H1 (cell line): ENCODE measurements around the gene DLX4. TPM values are rescaled to one million over a fixed set of nuclear protein-coding genes. Genes with fewer than 3 reads are reported as not detected.
A peak's percentile ranks its signal among the peaks of the same experiment; 100 is the strongest.

Experiments
- CTCF ChIA-PET: fragments of 300-600 bp; sonication (Branson Sonifier 250); formaldehyde crosslinking; loops from one replicate; lab custom pipeline; 2021; ENCODE audit not compliant: partially characterized antibody; lab: Charles Lee
- POLR2A ChIA-PET: fragments of 300-600 bp; sonication (Branson Sonifier 250); formaldehyde crosslinking; loops from one replicate; lab custom pipeline; 2021; ENCODE audit warnings: inconsistent platforms; ENCODE audit not compliant: partially characterized antibody; lab: Charles Lee
- DNase-seq, 2 experiments: peaks; one replicate each; pipeline versions ENCODE4 v3.0.0 to v3.0.0-alpha.2; 2010 to 2022; ENCODE audit warnings: low spot score in 2 of 2, low read depth in 1 of 2, mixed read lengths in 1 of 2
- FAIRE-seq: peaks from 2 replicates; lab custom pipeline; 2011; peaks lifted over from hg19 to GRCh38; lab: Jason Lieb, UNC
- H2AFZ ChIP-seq: 2 replicates; pipeline ENCODE4 v1.8.1; 2012; ENCODE audit warnings: low read length, inconsistent platforms
- H2AK5ac ChIP-seq: 2 replicates; pipeline ENCODE4 v1.6.1; 2013; ENCODE audit warnings: low read depth, low read length
- H2BK120ac ChIP-seq: replicated peaks from 2 replicates; pipeline ENCODE3; 2013; ENCODE audit warnings: low read depth, low read length, inconsistent platforms
- H2BK12ac ChIP-seq: 2 replicates; pipeline ENCODE4 v1.6.1; 2013; ENCODE audit warnings: low read depth, low read length
- H2BK15ac ChIP-seq: 2 replicates; pipeline ENCODE4 v1.6.1; 2013; ENCODE audit warnings: low read length
- H2BK20ac ChIP-seq: 2 replicates; pipeline ENCODE4 v1.6.1; 2013; ENCODE audit warnings: low read length
- H2BK5ac ChIP-seq: 2 replicates; pipeline ENCODE4 v1.6.1; 2013; ENCODE audit warnings: low read depth, low read length
- H3K14ac ChIP-seq: 2 replicates; pipeline ENCODE4 v1.6.1; 2013; ENCODE audit warnings: inconsistent platforms; ENCODE audit not compliant: insufficient read length
- H3K18ac ChIP-seq: 2 replicates; pipeline ENCODE4 v1.6.1; 2013; ENCODE audit warnings: low read length; ENCODE audit errors: extremely low read depth
- H3K23ac ChIP-seq: 2 replicates; pipeline ENCODE4 v1.6.1; 2013; ENCODE audit warnings: inconsistent platforms; ENCODE audit not compliant: insufficient read length
- H3K23me2 ChIP-seq: 2 replicates; pipeline ENCODE4 v1.6.1; 2013; ENCODE audit warnings: low read depth, low read length
- H3K27ac ChIP-seq: 2 replicates; pipeline ENCODE4 v1.6.1; 2011; ENCODE audit warnings: low read depth, low read length, inconsistent platforms
- H3K27me3 ChIP-seq, 4 experiments: replicated peaks in 1 of 4; 1 replicate in 1 of 4; 2 replicates in 3 of 4; pipeline versions ENCODE4 v1.6.1 to v1.8.1; 2011 to 2013; ENCODE audit warnings: low read length in 3 of 4, mild to moderate bottlenecking in 3 of 4, inconsistent platforms in 2 of 4, mixed read lengths in 2 of 4, moderate library complexity in 1 of 4; ENCODE audit not compliant: control insufficient read depth in 3 of 4, insufficient read depth in 3 of 4; ENCODE audit errors: extremely low read depth in 1 of 4
- H3K36me3 ChIP-seq, 4 experiments: 2 replicates each; pipeline versions ENCODE4 v1.6.1 to v1.8.1; 2011 to 2013; ENCODE audit warnings: mild to moderate bottlenecking in 4 of 4, low read length in 3 of 4, moderate library complexity in 2 of 4, control low read depth in 1 of 4, inconsistent platforms in 1 of 4; ENCODE audit not compliant: insufficient read depth in 4 of 4, control insufficient read depth in 2 of 4
- H3K4ac ChIP-seq: replicated peaks from 2 replicates; pipeline ENCODE3; 2013; ENCODE audit warnings: low read length, low read depth, mixed read lengths, inconsistent platforms; ENCODE audit not compliant: insufficient read length
- H3K4me1 ChIP-seq, 4 experiments: replicated peaks in 1 of 4; 1 replicate in 1 of 4; 2 replicates in 3 of 4; pipeline versions ENCODE4 v1.6.1 to v1.8.1; 2011 to 2013; ENCODE audit warnings: low read length in 3 of 4, inconsistent platforms in 2 of 4, mixed read lengths in 1 of 4; ENCODE audit not compliant: insufficient read depth in 4 of 4, control insufficient read depth in 3 of 4
- H3K4me2 ChIP-seq, 2 experiments: 2 replicates each; pipeline versions ENCODE4 v1.6.1 to v1.8.1; 2011 to 2013; ENCODE audit warnings: low read depth in 2 of 2, low read length in 2 of 2, control low read depth in 1 of 2, inconsistent platforms in 1 of 2, mild to moderate bottlenecking in 1 of 2; ENCODE audit not compliant: insufficient read depth in 1 of 2
- H3K4me3 ChIP-seq, 4 experiments: fragments of 200-600, 300-600 bp in 1 of 4; sonication (generic), shearing (Covaris generic), sonication (Bioruptor Twin) in 1 of 4; 2 replicates each; pipeline versions ENCODE4 v1.5.1 to v1.8.1; 2011 to 2016; ENCODE audit warnings: low read length in 4 of 4, low read depth in 3 of 4, control low read depth in 2 of 4, inconsistent platforms in 2 of 4, mild to moderate bottlenecking in 2 of 4, mixed read lengths in 1 of 4, moderate library complexity in 1 of 4; ENCODE audit not compliant: insufficient read depth in 2 of 4; ENCODE audit errors: extremely low read depth in 1 of 4
- H3K56ac ChIP-seq: replicated peaks from 2 replicates; pipeline ENCODE3; 2013; ENCODE audit warnings: low read depth, mild to moderate bottlenecking, mixed read lengths, low read length, inconsistent platforms; ENCODE audit not compliant: insufficient read length
- H3K79me1 ChIP-seq: 2 replicates; pipeline ENCODE4 v1.6.1; 2013; ENCODE audit warnings: low read depth, low read length, control low read depth
- H3K79me2 ChIP-seq, 2 experiments: 2 replicates each; pipeline versions ENCODE4 v1.6.1 to v1.8.1; 2012 to 2013; ENCODE audit warnings: low read length in 2 of 2, mild to moderate bottlenecking in 2 of 2, inconsistent platforms in 1 of 2; ENCODE audit not compliant: insufficient read depth in 2 of 2, control insufficient read depth in 1 of 2
- H3K9ac ChIP-seq, 4 experiments: replicated peaks in 1 of 4; 1 replicate in 1 of 4; 2 replicates in 3 of 4; pipeline versions ENCODE4 v1.6.1 to v1.8.1; 2011 to 2013; ENCODE audit warnings: low read depth in 3 of 4, low read length in 3 of 4, control low read depth in 2 of 4, mild to moderate bottlenecking in 2 of 4, moderate library complexity in 2 of 4, inconsistent platforms in 1 of 4; ENCODE audit errors: extremely low read depth in 1 of 4
- H3K9me3 ChIP-seq, 2 experiments: 2 replicates each; pipeline versions ENCODE4 v1.6.1 to v1.8.1; 2012 to 2013; ENCODE audit warnings: mild to moderate bottlenecking in 2 of 2, moderate library complexity in 2 of 2, control low read depth in 1 of 2, inconsistent platforms in 1 of 2, low read depth in 1 of 2, low read length in 1 of 2, mixed read lengths in 1 of 2; ENCODE audit not compliant: insufficient read depth in 2 of 2
- H4K20me1 ChIP-seq, 2 experiments: replicated peaks in 1 of 2; 2 replicates each; pipeline versions ENCODE3 to v1.8.1; 2011 to 2013; ENCODE audit warnings: inconsistent platforms in 2 of 2, low read length in 2 of 2, mild to moderate bottlenecking in 1 of 2; ENCODE audit not compliant: insufficient read depth in 2 of 2, control insufficient read depth in 1 of 2
- H4K5ac ChIP-seq: 2 replicates; pipeline ENCODE4 v1.6.1; 2013; ENCODE audit warnings: low read length, low read depth, mixed read lengths, inconsistent platforms; ENCODE audit not compliant: insufficient read length
- H4K8ac ChIP-seq: 2 replicates; pipeline ENCODE4 v1.8.0; 2013; ENCODE audit warnings: mild to moderate bottlenecking, moderate library complexity, low read length, inconsistent platforms; ENCODE audit not compliant: insufficient read depth; ENCODE audit errors: extremely low read depth
- H4K91ac ChIP-seq: replicated peaks from 2 replicates; pipeline ENCODE3; 2013; ENCODE audit warnings: low read length, mixed read lengths, inconsistent platforms; ENCODE audit not compliant: insufficient read length
- BCL11A ChIP-seq, 2 experiments: IDR thresholded peaks; one replicate each; pipeline ENCODE4 v1.6.1; 2011; ENCODE audit warnings: low read depth in 2 of 2, low read length in 2 of 2, mild to moderate bottlenecking in 2 of 2
- CEBPB ChIP-seq: IDR thresholded peaks from 2 replicates; pipeline ENCODE4 v1.6.1; 2012; ENCODE audit warnings: low read depth, low read length
- EGR1 ChIP-seq: IDR thresholded peaks from 2 replicates; pipeline ENCODE4 v1.6.1; 2011; ENCODE audit warnings: low read depth, low read length, borderline replicate concordance
- EP300 ChIP-seq, 2 experiments: IDR thresholded peaks; 1 replicate in 1 of 2; 2 replicates in 1 of 2; pipeline ENCODE4 v1.6.1; 2011 to 2012; ENCODE audit warnings: low read depth in 2 of 2, low read length in 2 of 2, mild to moderate bottlenecking in 2 of 2, borderline replicate concordance in 1 of 2, inconsistent platforms in 1 of 2, moderate library complexity in 1 of 2
- HDAC2 ChIP-seq, 2 experiments: fragments of 300-600 bp in 1 of 2; sonication (generic) in 1 of 2; IDR thresholded peaks; 2 replicates each; pipeline ENCODE4 v1.6.1; 2011 to 2012; ENCODE audit warnings: low read depth in 2 of 2, low read length in 2 of 2, mild to moderate bottlenecking in 2 of 2, moderate library complexity in 2 of 2, borderline replicate concordance in 1 of 2, inconsistent platforms in 1 of 2
- HDAC6 ChIP-seq: IDR thresholded peaks from one replicate; pipeline ENCODE4 v1.7.1; 2012; ENCODE audit warnings: low read depth, mild to moderate bottlenecking, inconsistent platforms, low read length, moderate library complexity
- JUND ChIP-seq: IDR thresholded peaks from 2 replicates; pipeline ENCODE4 v1.6.1; 2011; ENCODE audit warnings: mild to moderate bottlenecking, improper control_type of control experiment, low read length
- MAFK ChIP-seq: IDR thresholded peaks from 2 replicates; pipeline ENCODE4 v1.6.1; 2012; ENCODE audit warnings: low read depth, mild to moderate bottlenecking, improper control_type of control experiment, low read length
- MAX ChIP-seq: IDR thresholded peaks from 2 replicates; pipeline ENCODE4 v1.6.1; 2012; ENCODE audit warnings: inconsistent platforms
- NRF1 ChIP-seq: IDR thresholded peaks from 2 replicates; pipeline ENCODE4 v1.6.1; 2011; ENCODE audit warnings: mild to moderate bottlenecking, low read depth, low read length, improper control_type of control experiment
- POLR2A ChIP-seq, 2 experiments: IDR thresholded peaks; 1 replicate in 1 of 2; 2 replicates in 1 of 2; pipeline ENCODE4 v1.6.1; 2011; ENCODE audit warnings: low read depth in 2 of 2, low read length in 2 of 2, mild to moderate bottlenecking in 2 of 2; ENCODE audit errors: control extremely low read depth in 1 of 2
- POU5F1 ChIP-seq: IDR thresholded peaks from 2 replicates; pipeline ENCODE4 v1.6.1; 2011; ENCODE audit warnings: low read depth, mild to moderate bottlenecking, low read length, moderate library complexity
- RBBP5 ChIP-seq: IDR thresholded peaks from 2 replicates; pipeline ENCODE4 v1.7.1; 2012; ENCODE audit warnings: low read depth, mild to moderate bottlenecking, inconsistent platforms, low read length, moderate library complexity, borderline replicate concordance
- RXRA ChIP-seq: IDR thresholded peaks from 2 replicates; pipeline ENCODE4 v1.6.1; 2011; ENCODE audit warnings: low read depth, mild to moderate bottlenecking, low read length, moderate library complexity; ENCODE audit not compliant: insufficient read depth
- TAF1 ChIP-seq: IDR thresholded peaks from 2 replicates; pipeline ENCODE4 v1.6.1; 2011; ENCODE audit warnings: mild to moderate bottlenecking, low read depth, low read length
- WGBS, 2 experiments: shearing (Covaris generic) in 1 of 2; methylation state at CpG; one replicate each; pipeline versions ENCODE4 v1.1.6 to v1.1.7; 2013 to 2015; ENCODE audit warnings: low lambda C conversion rate in 2 of 2, mixed read lengths in 2 of 2, inconsistent platforms in 1 of 2, low coverage in 1 of 2, missing lambda C conversion rate in 1 of 2; ENCODE audit not compliant: insufficient replicate concordance in 2 of 2, insufficient coverage in 1 of 2, insufficient read length in 1 of 2; ENCODE audit errors: extremely low coverage in 1 of 2, missing lambda C conversion rate in 1 of 2; 5-methylcytosine and 5-hydroxymethylcytosine counted together
- polyA plus RNA-seq, 7 experiments: library from polyadenylated mRNA; depleted of rRNA in 3 of 7; stranded (reverse) in 5 of 7; unstranded in 2 of 7; fragments of >200 nt in 5 of 7; fragments of 200-250 nt in 2 of 7; gene quantifications; 1 replicate in 5 of 7; 2 replicates in 1 of 7; 4 replicates in 1 of 7; pipeline versions ENCODE4 v1.2.1 to v1.2.3, GENCODE V29; 2011 to 2013; ENCODE audit warnings: missing spikeins in 2 of 7, mixed read lengths in 2 of 7
- total RNA-seq: library from RNA; stranded (reverse); fragmentation: NEBNext Ultra II Directional; extraction: Animal tissue kit (Norgen Biotek cat#: 25700); gene quantifications from 2 replicates; pipeline ENCODE4 v1.2.1, GENCODE V29; 2021

The DLX4 gene
- total and polyA plus RNA-seq, 2 of the 8 experiments (the other 6 are each of a cell fraction or from before 2014, with no cell fraction given): 0.67 to 0.80 TPM

GRCh38 chr17:49936386-49936785 is 32.6 kb upstream of the DLX4 start:
- Histone ChIP-seq H3K23me2 (no peaks in the 10 kb centered on the region), H2AK5ac (no peak overlapping the region), H3K9ac (no peak overlapping the region), H3K27me3 (no peaks in the 10 kb centered on the region; a peak in 1 of 7 replicates), H4K20me1 (no peaks in the 10 kb centered on the region), H4K8ac (no peak overlapping the region), H2BK120ac (no peak overlapping the region), H3K18ac (no peak overlapping the region), H3K79me2 (no peaks in the 10 kb centered on the region), H2AFZ (no peak overlapping the region), H2BK15ac (peak overlapping the region; percentile 31; the same call in 1 of the 2 replicates), H3K4me2 (no peak overlapping the region), H3K4me1 (peaks cover 0 to 10% (median 0%) of the 10 kb centered on the region in 4 experiments; a peak in 5 of 7 replicates), H3K56ac (no peak overlapping the region), H2BK20ac (no peak overlapping the region), H3K23ac (no peak overlapping the region), H4K5ac (no peak overlapping the region), H3K9me3 (no peaks in the 10 kb centered on the region), H3K14ac (no peak overlapping the region), H3K27ac (no peak overlapping the region), H4K91ac (no peak overlapping the region), H3K4me3 (no peak overlapping the region), H3K79me1 (no peaks in the 10 kb centered on the region), H2BK12ac (no peak overlapping the region), H3K4ac (no peak overlapping the region), H2BK5ac (no peak overlapping the region), H3K36me3 (no peaks in the 10 kb centered on the region)
- CTCF ChIA-PET: interaction anchor here (1.5 to 4.0 kb wide), 2 partner anchors 16 to 20 kb away, joined by 4 to 16 read pairs; no protein-coding TSS in a partner anchor
- 93% methylated on average over 9 of the region's 9 CpGs; no CpG with 5 or more reads in 1 of the 2 experiments for WGBS, 2 experiments
- POLR2A ChIA-PET: no interaction called here
- FAIRE-seq (no peak), DNase-seq (no peak)
- TF ChIP-seq EGR1 (no peak), JUND (no peak), EP300 (IDR thresholded peaks at IDR 0.05; ENCODE audit: borderline replicate concordance in 1 of 2, low read depth in 2 of 2, low read length in 2 of 2) (no peak), HDAC6 (no peak), MAX (no peak), MAFK (no peak), POLR2A (IDR thresholded peaks at IDR 0.05; ENCODE audit: control extremely low read depth in 1 of 2, low read depth in 2 of 2, low read length in 2 of 2) (no peak), POU5F1 (no peak), RBBP5 (no peak), CEBPB (no peak), NRF1 (no peak), HDAC2 (IDR thresholded peaks at IDR 0.05; ENCODE audit: borderline replicate concordance in 1 of 2, low read depth in 2 of 2, low read length in 2 of 2) (no peak), TAF1 (no peak), RXRA (no peak), BCL11A (IDR thresholded peaks at IDR 0.05; ENCODE audit: low read depth in 2 of 2, low read length in 2 of 2) (no peak)
